Measurements from ENCODE around the gene PLIN4.
A peak's percentile ranks its signal among the peaks of the same experiment; 100 is the strongest.

PLIN4 gene

GRCh38 chr19:4483385-4483784 is 34.9 kb downstream of the PLIN4 start:
- DNase-seq, result no peak

DNA sequence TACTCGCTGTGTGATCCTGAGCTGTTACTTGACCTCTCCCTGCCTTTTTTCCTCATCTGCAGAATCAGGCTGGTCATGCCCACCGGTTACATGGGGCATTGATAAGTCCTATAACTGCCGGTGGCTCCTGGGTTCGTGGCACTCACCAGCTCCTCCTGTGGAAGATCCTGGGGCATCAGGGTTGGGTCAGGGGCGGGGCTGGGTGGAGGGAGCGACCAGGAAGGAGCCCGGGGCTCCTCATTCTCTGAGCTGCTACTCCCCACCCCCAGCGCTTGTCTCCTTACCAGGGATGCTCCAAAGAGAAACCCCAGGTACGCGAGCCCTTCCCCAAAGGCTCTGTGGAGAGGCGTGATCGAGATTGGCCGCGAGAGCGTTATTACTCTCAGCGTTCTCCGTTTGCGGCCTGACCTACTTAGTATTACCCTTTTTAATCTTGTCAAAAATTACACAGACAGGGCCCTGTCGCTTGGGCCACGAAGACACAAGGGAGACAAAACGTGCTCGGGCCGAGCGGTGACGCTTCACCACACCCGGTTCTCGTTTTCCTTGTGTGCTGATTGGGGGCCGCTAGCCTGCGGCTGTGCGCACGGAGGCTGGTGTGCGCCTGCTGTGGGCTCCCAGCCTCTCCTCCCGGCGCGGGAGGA is 35.4 kb downstream of the PLIN4 start:
- no peak for DNase-seq

- DNase-seq, result no peak
Observed at GRCh38 chr19:4477034-4477801, 41.1 kb downstream of the PLIN4 start.

DNA sequence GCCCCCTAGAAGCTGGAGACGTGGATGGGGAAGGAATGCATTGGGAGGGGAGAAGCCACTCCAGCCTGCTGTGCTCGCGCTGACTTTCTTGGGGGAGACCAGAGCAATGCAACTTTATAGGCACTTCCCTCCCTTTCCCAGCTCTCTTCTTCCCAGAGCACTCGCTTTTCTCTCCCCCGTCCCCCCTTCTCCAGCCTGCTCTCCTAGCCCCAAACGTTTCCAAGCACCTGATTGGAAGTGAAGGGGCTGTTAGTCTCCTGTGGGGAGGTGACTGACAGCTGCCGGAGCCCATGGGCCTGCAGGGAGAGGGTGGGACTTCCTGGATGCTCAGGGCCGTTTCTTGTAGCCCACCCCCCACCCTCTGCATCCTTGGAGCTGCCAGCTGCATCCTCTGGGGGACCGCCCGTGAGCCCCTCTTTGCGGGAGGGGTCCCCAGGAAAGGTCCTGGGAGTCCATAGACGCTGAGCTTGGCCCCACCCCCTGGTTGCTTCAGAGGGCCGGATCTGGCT is 43.7 kb downstream of the PLIN4 start:
- DNase-seq, result peak; percentile 43

DNA sequence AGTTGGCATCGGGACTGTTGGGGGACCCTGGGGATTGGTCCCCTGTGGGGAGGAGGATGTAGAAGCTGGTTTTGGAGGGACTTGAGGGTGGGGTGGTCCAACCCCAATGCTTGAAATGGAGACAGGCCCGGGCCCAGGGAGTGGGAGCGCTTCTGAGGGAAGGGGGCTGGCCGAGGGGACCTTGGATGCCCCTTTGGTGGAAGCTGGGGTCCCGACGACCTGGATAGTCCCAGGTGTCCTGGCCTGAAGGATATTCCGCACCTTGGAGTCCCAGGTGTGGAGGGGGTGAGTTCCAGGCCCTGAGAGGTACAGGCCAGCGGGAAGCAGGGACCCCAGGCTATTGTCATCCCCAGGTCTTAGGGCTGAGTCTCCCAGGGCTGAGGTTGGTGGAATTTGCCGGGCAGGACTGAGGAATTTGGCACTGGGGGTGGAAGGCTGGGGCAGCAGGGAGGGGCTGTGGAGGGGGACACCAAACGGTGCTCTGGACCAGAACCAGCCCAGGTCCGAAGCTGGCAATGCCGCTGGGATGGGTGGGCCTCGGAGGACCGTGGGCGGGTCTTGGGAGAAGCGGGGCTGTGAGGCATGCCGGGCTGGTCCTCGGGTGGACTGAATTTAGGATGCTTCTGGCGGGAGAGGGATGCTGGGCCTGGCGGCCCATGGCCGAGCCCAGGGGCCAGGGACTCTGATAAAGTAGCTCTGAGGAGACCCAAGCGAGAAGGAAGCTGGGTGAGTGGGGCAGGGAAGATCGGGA is 44.3 kb downstream of the PLIN4 start:
- no peak for DNase-seq

- DNase-seq, result no peak
Observed at GRCh38 chr19:4473011-4473762, 45.1 kb downstream of the PLIN4 start.

DNA sequence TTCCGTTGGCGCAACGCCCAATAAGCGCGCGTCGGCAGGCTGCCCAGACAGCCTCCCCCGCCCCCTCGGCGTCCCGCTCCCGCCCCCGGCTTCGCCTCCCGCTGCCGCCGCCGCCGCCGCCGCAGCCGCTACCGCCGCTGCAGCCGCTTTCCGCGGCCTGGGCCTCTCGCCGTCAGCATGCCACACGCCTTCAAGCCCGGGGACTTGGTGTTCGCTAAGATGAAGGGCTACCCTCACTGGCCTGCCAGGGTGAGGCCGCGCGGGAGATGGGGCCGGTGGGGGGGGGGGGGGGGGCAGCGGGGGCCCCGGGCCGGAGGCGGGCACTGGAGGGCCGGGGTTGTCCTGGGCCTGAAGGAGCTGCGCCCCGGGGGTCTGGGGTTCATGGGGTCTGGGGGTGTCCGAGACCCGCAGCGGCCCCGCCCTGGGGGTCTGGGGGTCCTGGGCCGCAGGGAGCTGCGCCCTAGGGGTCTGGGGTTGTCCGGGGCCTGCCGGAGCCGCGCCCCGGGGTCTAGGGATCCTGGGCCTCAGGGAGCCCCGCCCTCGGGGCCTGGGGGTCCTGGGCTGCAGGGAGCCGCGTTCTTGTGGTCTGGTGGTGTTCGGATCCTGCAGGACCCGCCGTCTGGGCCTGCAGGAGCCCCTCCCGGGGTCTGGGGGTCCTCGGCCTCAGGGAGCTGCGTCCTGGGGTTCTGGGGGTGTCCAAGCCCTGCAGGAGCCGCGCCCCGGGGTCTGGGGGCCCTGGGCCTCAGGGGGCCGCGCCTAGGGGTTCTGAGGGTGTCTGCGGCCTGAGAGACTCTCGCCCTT is 45.9 kb downstream of the PLIN4 start, which contains the start of gene HDGFL2:
Gene HDGFL2 (plus strand): TSS at position 124 of the 801 bp plus-strand sequence. CDS start 54 bp downstream, at position 178.
- DNase-seq, result no peak

- peak; percentile 100 for DNase-seq
Observed at GRCh38 chr19:4471403-4472173, 46.7 kb downstream of the PLIN4 start.

DNA sequence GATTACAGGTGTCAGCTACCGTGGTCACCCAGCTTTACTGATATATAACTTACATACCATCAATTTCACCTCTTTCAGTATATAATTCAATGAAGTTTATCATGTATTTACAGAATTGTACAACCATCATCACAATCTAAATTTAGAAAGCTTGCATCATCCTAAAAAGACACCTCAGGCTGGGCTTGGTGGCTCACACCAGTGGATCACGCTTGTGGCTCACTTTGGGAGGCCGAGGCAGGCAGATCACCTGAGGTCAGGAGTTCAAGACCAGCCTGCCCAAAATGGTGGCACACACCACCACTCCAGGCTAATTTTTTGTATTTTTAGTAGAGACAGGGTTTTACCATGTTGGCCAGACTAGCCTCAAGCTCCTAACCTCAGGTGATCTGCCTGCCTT is 50.5 kb downstream of the PLIN4 start:
- no peak for DNase-seq

- DNase-seq, result no peak
Observed at GRCh38 chr19:4464815-4465581, 53.3 kb downstream of the PLIN4 start.

GRCh38 chr19:4457654-4458395 is 60.5 kb downstream of the PLIN4 start, which contains the start of gene UBXN6:
UBXN6 (minus strand) TSS chr19:4457794; CDS start chr19:4457697, 97 bp downstream.
- peak; percentile 85 for DNase-seq

DNA sequence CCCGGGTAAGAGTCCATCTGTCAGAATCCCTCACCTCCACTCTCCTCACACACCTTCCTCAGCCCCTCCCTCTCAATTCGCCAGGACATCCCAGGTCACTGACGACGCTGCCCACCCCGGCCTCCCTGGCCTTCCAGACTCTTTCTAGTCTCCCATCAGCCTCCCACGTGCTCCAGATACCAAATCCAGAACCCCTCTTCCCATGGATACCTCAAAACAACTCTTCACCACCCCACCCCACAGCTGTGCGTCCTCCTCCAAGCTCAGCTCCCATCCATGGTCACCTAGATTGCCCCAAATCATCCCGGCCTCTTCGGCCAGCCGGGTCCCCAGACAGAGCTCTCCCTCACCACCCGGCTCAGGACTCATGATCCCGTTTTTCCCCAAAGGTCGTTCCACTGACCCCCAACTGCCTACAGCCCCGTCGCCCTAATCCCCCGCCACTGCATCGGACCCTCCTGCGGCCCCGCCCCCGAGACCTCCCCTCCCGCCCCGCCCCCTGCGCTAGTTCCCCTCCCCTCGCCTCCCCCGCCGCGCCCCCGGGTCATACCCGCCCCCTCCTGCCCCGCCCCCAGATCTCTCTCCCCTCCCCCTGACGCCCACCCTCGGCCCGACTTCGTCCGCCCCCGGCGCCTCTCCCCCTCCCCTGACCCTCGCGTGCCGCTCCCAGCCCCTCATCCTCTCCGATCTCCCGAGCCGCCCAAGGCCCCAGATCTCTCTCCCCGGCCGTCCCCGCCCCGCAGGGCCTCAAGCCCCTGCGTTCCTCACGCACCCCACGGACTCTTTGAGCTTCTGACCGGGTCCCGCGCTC is 61.2 kb downstream of the PLIN4 start:
- DNase-seq, result no peak

- no peak for DNase-seq
Observed at GRCh38 chr19:4456476-4456842, 61.8 kb downstream of the PLIN4 start.

DNA sequence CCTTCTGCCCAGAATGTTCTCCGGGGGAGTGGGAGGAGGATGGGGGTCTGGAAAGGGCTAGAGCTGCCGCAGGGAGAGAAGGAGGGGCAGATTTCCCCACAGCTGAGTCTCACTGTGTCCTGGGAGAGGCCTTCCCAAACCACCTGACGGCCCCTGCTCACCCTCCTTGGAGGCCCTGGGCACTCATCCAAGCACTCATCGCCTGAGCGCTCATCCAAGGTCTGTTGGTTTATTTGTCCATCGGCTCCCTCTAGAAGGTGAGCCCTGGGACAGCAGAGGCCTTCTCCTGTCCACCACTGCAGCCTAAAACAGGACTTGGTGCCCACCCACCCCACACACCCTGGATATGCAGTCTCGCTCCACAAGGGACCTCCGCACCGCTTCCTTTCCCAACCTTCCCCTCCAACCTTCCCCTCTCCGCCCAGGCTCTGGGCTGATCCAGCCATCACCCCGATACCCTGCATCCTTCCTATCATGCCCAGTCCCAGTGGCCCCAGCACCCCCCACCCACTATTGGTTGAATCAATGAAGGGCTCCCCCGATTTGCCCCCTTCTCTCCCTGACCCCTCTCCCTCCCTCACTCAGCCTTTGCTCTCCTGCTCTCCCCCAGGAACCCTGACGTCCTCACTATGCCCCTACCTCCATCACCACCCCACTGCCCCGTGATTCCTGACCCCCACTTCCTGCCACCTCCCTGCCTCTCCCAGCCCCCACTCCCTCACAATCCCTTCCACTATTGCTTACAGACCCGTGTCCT is 62.4 kb downstream of the PLIN4 start:
- no peak for DNase-seq

DNA sequence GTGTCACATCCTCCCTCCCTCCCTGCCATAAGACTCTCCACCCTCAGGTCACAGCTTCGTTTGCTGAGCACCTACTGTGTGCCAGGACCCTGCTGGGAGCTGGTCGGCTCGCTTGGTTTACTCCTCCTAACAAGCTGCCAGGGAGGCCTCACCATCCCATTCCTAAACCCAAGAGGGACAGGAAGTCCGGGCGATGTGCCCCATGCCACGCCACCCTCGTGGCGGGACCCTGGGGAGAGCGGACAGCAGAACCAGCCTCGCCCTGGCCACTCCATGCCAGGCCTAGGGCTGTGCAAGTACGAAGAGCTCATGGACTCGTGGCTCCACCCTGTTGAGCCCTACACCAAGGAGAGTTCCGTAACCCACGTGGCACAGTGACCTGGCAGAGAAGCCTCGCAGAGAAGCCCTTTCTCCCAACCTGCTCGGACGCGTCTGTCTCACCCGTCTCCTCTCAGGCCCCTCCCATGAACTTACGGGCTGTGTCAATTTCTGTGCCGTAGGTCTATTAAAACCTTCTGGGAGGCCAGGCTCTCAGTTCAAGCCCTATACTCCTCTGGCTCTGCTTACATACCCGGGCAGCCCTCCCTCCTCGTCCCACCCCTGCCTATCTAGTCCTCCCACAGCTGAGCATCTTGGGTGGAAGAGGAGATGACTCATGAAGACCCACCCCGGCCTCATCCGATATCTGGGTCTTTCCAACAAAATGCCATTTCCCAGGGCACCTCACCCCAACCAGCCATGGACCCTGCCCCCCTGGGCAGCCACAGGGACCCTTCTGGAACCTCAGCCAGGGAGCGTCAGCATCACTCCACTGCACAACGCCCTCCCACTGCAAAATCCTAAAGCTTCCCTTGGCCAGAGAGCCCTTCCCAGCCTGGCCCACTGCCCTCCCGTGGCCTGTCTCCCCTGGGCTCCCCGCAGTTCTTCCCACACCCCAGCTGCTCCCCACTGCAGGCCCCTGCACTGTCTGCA is 63.3 kb downstream of the PLIN4 start:
- DNase-seq, result no peak

All from NCI-H1436 treated with DMSO at 0.1 percent for 48 hours (cell line).